Stomach (tissue), 9 donors: ENCODE results near the gene CLCA4. TPM values are rescaled to one million over a fixed set of nuclear protein-coding genes. Genes with fewer than 3 reads are reported as not detected.

Experiments
- DNase-seq, 2 donors: peaks; one replicate each; pipeline versions ENCODE4 v3.0.0 to v3.0.0-alpha.2; 2013 to 2019
- H3K27ac ChIP-seq, 5 donors: fragments of 200-600 bp in 4 of 5; sonication (generic) in 4 of 5; one replicate each; pipeline ENCODE4 v1.5.1; 2013 to 2019; ENCODE audit warnings: mild to moderate bottlenecking in 1 of 5, moderate library complexity in 1 of 5
- H3K27me3 ChIP-seq, 3 donors: fragments of 200-600 bp; sonication (generic); one replicate each; pipeline ENCODE4 v1.5.1; 2017 to 2019; ENCODE audit warnings: mixed run types in 1 of 3
- H3K36me3 ChIP-seq, 4 donors: fragments of 200-600 bp; sonication (generic); 1 replicate in 3 of 4; 2 replicates in 1 of 4; pipeline ENCODE4 v1.5.1; 2016 to 2019
- H3K4me1 ChIP-seq, 4 donors: fragments of 200-600 bp; sonication (generic); one replicate each; pipeline ENCODE4 v1.5.1; 2016 to 2019
- H3K4me3 ChIP-seq, 4 donors: fragments of 200-600 bp; sonication (generic) in 3 of 4; one replicate each; pipeline ENCODE4 v1.5.1; 2016 to 2019; ENCODE audit warnings: mild to moderate bottlenecking in 1 of 4
- H3K9me3 ChIP-seq, 4 donors: fragments of 200-600 bp; sonication (generic); one replicate each; pipeline ENCODE4 v1.5.1; 2016 to 2019
- EP300 ChIP-seq: sonication (generic); formaldehyde crosslinking; IDR thresholded peaks from one replicate; pipeline ENCODE4 v1.6.1; 2017; ENCODE audit warnings: antibody characterized with exemption
- POLR2A ChIP-seq, 4 donors: fragments of 450-650 bp; IDR thresholded peaks; one replicate each; pipeline ENCODE4 v1.6.1; 2016; ENCODE audit warnings: antibody characterized with exemption in 4 of 4, control low read depth in 2 of 4, mild to moderate bottlenecking in 1 of 4, moderate library complexity in 1 of 4
- POLR2AphosphoS5 ChIP-seq, 3 donors: sonication (generic); formaldehyde crosslinking; IDR thresholded peaks; one replicate each; pipeline ENCODE4 v1.6.1; 2016; ENCODE audit warnings: antibody characterized with exemption in 3 of 3
- WGBS, 5 donors: extraction: QIAGEN DNeasy Blood & Tissue Kit in 3 of 5; methylation state at CpG; one replicate each; pipeline versions ENCODE4 v1.1.5 to v1.1.7; 2013 to 2018; 5-methylcytosine and 5-hydroxymethylcytosine counted together
- intact Hi-C: fragments of 100-400 bp; cut with DNase I; formaldehyde crosslinking; loops from one replicate; pipeline ENCODE4 v1.15.1; 2023; ENCODE audit warnings: low total_unique reads
- polyA plus RNA-seq, 3 donors: library from polyadenylated mRNA; stranded (reverse); fragments of 200-250 nt; gene quantifications; one replicate each; pipeline ENCODE4 v1.2.3, GENCODE V29; 2013
- total RNA-seq, 5 donors: library from RNA; depleted of rRNA; stranded (reverse); fragments of >200 nt; gene quantifications; one replicate each; pipeline versions ENCODE4 v1.1.0 to v1.2.3, GENCODE V29; 2014 to 2016
- TF ChIP-seq, protein P1 (sequence below), 7 experiments: fragments of 450-650 bp in 4 of 7; fragments of 200-600 bp in 3 of 7; sonication (generic) in 3 of 7; IDR thresholded peaks; one replicate each; pipeline ENCODE4 v1.5.1; 2016 to 2019; ENCODE audit warnings: antibody characterized with exemption in 7 of 7, control low read depth in 2 of 7, mild to moderate bottlenecking in 1 of 7
- donor health status: healthy with polysubstance abuse.
- donor health status: Bipolar disorder and iron deficiency.
- donor health status: healthy.

The CLCA4 gene
- total and polyA plus RNA-seq, 8 donors = 0.46 to 142 (median 1.1) TPM; not detected in 5

DNA sequence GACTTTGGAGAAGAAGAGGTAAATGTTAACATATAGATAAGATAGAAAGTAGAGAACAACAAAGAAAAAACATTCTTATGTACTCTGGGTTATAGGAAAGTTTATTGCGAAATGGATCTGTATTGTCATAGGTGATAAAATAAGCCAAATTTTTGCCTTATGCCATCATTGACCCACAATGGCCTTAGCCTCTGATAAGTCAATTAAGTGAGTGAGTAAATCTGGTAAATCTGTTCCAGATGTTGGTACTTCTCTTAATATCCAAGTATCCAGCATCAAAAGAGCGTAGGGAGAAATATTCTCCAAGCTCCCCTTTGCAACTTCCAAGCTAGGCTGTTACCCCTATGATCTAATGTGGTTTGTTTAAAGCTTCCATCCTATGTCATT lies 38.3 kb upstream of the CLCA4 start:
- TF ChIP-seq POLR2A (IDR thresholded peaks at IDR 0.05) (no peak), POLR2AphosphoS5 (IDR thresholded peaks at IDR 0.05) (no peak), EP300 (no peak)
- TF ChIP-seq, protein P1, sequence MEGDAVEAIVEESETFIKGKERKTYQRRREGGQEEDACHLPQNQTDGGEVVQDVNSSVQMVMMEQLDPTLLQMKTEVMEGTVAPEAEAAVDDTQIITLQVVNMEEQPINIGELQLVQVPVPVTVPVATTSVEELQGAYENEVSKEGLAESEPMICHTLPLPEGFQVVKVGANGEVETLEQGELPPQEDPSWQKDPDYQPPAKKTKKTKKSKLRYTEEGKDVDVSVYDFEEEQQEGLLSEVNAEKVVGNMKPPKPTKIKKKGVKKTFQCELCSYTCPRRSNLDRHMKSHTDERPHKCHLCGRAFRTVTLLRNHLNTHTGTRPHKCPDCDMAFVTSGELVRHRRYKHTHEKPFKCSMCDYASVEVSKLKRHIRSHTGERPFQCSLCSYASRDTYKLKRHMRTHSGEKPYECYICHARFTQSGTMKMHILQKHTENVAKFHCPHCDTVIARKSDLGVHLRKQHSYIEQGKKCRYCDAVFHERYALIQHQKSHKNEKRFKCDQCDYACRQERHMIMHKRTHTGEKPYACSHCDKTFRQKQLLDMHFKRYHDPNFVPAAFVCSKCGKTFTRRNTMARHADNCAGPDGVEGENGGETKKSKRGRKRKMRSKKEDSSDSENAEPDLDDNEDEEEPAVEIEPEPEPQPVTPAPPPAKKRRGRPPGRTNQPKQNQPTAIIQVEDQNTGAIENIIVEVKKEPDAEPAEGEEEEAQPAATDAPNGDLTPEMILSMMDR (IDR thresholded peaks at IDR 0.05) = no peak
- H3K27me3 ChIP-seq = peaks cover 0 to 3% (median 0%) of the 10 kb centered on the region in 3 donors
- peaks cover under 1 to 24% (median 7%) of the 10 kb centered on the region in 4 donors for H3K4me1 ChIP-seq
- H3K36me3 ChIP-seq = no peaks in the 10 kb centered on the region
- intact Hi-C loops = loop anchor here (10.0 kb wide), 1 partner anchor 134 kb away; no protein-coding TSS in a partner anchor
- no peak overlapping the region for H3K27ac ChIP-seq
- DNase-seq = no peak
- H3K9me3 ChIP-seq = no peaks in the 10 kb centered on the region
- H3K4me3 ChIP-seq = no peak overlapping the region
- WGBS, 5 donors = 62 to 94% (median 81%) methylated on average over 2 of the region's 2 CpGs

DNA sequence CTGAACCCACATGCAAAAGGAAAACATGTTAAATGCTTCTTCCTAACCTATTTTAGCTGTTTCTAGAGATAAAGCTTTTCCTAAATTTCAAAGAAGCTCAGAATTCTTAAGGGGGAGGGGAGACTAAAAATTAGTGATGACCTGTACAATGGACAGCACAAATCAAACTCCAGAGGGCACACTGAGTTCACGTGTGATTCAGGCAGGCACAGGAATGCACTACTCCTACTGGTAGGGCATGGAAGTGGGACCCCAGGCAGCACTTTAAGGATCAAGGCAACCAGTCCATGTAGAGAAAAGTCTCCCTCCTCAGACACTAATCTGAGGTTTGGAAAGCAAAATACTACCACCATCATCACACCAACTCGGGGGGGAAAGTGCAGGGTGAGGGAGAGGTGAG lies 31.3 kb upstream of the CLCA4 start:
- TF ChIP-seq POLR2AphosphoS5 (IDR thresholded peaks at IDR 0.05) (no peak), POLR2A (IDR thresholded peaks at IDR 0.05) (no peak), EP300 (no peak)
- TF ChIP-seq, protein P1 (IDR thresholded peaks at IDR 0.05) = no peak
- 43 to 63% (median 53%) methylated on average over 2 of the region's 2 CpGs for WGBS, 5 donors

DNA sequence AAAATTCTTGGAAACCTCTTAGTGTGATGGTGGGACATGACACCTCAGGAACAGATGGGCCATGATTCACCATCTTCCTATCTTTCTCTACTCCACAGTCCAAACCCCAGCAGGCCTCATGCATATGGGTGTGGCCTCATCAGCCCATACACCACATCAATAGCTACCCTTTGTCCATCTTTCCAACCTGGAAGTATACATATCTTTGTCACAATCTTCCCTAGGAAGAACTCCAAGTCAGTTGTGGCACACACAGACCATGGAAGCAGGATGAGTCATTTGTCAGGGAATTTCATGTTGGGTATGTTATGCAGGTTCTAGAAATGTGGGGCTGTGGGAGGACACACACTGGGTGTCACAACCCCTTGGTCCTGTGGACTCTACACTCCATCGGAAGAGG lies 30.5 kb upstream of the CLCA4 start:
- Histone ChIP-seq H3K4me3 (no peak overlapping the region), H3K27ac (no peak overlapping the region), H3K27me3 (no peaks in the 10 kb centered on the region), H3K36me3 (no peaks in the 10 kb centered on the region), H3K9me3 (no peaks in the 10 kb centered on the region), H3K4me1 (peaks cover 0 to 4% (median 0%) of the 10 kb centered on the region in 4 donors)
- TF ChIP-seq POLR2A (IDR thresholded peaks at IDR 0.05) (no peak), POLR2AphosphoS5 (IDR thresholded peaks at IDR 0.05) (no peak), EP300 (no peak)
- TF ChIP-seq, protein P1 (IDR thresholded peaks at IDR 0.05) = no peak
- WGBS, 5 donors = 91 to 97% (median 94%) methylated on average over 1 of the region's 1 CpG
- intact Hi-C loops = no loop called here
- no peak for DNase-seq

More for the DNA sequence above, 31.3 kb upstream of the CLCA4 start:
- peak in 1 of 2 donors; percentile 29 for DNase-seq
- intact Hi-C loops = no loop called here
- Histone ChIP-seq H3K4me1 (peaks cover 0 to 4% (median 0%) of the 10 kb centered on the region in 4 donors), H3K9me3 (no peaks in the 10 kb centered on the region), H3K27me3 (no peaks in the 10 kb centered on the region), H3K27ac (no peak overlapping the region), H3K36me3 (no peaks in the 10 kb centered on the region), H3K4me3 (no peak overlapping the region)

DNA sequence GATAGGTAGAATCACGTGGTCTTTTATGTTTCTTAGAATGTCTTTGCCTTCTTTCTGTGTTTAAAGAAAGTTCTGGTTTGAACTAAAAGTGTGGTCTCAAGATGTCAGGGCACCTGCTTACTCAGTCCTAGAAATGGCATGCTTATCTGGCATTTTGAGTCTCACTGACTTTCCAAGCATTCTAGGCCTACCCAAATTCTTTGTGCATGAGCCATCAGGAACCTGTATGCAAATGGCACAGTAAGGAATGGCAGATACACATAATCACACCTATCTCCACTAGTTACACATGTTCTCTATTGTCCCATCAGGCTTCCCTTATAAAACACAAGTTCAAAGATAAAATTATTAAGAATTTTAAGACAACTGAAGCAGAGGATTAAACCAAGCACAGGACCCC lies 29.5 kb upstream of the CLCA4 start:
- TF ChIP-seq, protein P1 (IDR thresholded peaks at IDR 0.05) = no peak
- TF ChIP-seq POLR2A (IDR thresholded peaks at IDR 0.05) (no peak), POLR2AphosphoS5 (IDR thresholded peaks at IDR 0.05) (no peak), EP300 (no peak)
- H3K4me1 ChIP-seq = peaks cover 0 to 4% (median 0%) of the 10 kb centered on the region in 4 donors
- H3K9me3 ChIP-seq = no peaks in the 10 kb centered on the region
- no peaks in the 10 kb centered on the region for H3K27me3 ChIP-seq
- intact Hi-C loops = no loop called here
- no peak overlapping the region for H3K27ac ChIP-seq
- no peak overlapping the region for H3K4me3 ChIP-seq
- H3K36me3 ChIP-seq = no peaks in the 10 kb centered on the region
- no peak for DNase-seq
- WGBS, 5 donors = 54 to 64% (median 59%) methylated on average over 1 of the region's 1 CpG
